CD4-positive, alpha-beta T cell treated with Interleukin-21 for 1 hour (primary cell): Measurements from ENCODE around the gene VASH1.

Source experiments
- DNase-seq: peaks from one replicate; pipeline ENCODE4 v3.0.0-alpha.2; 2020

VASH1 gene

DNA sequence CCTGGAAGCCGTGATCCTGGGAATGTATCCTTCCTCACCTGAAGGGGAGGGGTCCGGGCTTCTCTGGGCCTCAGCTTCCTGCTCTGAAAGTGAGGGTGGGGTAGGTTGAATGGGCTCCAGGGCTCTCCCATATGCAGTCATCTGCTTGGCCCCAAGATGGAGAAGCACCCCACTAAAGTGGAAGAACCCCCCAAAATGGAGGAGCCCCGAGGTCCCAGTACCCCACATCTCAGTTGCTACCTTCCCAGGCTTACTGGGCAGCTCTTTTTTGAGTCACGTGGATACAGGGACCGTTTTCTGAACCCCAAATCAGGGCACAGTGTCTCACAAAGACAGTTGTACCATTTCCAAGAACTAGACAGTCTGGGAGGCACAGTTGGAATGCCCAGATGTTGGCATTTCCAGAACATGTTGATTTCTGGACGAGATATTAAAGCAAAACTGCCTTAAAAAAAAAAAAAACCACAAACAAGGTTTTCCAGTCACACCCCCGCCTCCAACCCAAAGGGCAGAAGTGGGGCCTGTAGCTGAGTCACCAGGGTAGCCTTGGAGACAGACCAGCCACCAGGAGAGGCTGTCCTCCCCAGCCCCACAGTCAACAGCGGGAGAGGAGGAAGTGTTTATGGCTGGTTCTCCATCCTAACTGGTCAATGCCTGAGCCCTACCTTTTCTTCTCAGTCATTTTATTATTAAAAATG, 12.1 kb downstream of the VASH1 start:
- DNase-seq, result peak; percentile 28

DNA sequence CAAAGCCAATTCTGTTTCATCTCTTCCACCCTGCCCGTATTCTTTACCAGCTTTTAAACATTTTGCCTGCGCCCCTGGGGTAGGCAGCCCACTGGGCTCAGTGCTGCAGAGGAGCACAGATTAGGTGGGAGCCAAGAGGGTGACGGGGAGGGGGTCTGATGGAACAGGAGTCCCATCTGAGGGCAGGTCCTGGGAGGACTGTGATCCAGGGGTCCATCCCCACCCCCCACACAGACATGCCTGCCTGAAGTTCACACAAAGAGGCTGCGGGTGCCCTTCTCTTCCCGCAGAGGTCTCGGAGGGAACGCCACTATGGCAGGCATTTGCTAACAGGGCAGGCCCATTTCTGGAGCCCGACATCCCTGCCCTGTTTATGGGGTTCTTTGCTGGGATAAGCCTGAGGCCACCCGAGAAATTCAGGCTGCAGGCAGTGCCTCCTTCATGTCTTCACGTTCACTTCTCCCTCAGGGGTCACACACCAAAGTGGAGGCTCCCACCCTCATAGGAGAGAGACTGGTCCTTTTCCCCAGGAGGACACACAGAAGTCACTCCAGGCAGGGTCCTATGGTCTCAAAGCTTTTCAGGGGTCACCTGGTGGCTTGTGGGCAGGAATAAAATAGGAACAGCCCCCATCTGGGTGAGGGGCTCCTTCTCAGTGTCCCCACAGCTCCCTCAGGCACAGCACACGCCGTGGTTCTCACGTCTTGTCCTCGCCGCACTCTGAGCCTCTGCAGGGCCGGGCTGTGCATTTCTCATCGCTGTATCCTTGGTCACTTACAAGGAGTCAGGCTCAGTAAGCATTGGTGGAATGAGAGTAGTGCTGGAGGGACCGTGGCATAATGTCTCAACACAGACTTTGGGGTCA, 12.9 kb downstream of the VASH1 start:
- no peak for DNase-seq

DNA sequence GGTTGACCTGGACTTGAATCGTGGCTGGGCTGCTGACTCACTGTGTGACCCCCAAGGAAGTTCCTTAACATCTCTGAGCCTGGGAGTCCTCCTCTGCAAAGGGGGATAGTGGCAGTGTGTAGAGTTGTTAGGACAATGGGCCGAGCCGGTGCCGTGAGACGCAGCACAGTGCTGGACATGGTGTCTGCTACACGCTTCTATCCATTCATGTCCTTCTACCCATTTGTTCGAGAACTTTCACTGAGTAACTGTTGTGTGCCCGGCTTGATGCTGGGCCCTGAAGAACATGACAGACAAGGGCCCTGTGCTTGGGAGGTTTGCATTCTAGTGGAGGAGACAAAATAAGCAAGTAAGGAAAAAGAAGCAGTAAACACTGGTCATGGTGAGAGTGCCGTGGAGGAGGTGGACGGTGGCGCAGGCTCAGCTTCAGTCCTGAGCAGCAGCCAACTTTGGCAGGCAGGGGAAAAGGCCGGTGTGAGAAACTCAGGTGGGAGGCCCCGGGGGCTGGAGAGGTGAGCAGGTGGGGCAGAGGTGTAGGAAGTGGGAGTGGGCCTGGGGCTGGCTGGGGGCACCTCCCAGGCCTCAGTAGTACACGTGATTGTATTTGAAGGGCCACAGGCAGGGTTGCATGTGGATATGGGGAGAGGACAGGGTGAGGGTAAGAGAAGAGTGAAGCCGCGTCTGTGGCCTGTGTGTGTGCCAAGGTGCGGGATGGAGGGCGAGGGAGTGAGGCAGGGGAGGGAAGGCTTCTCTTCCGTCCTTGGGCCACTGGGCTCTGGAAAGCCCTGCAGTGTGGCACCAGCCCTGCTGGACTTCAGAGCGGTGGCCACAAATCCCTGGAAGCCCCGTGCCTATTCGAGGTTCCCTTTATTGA, 13.8 kb downstream of the VASH1 start:
- DNase-seq, result no peak

DNA sequence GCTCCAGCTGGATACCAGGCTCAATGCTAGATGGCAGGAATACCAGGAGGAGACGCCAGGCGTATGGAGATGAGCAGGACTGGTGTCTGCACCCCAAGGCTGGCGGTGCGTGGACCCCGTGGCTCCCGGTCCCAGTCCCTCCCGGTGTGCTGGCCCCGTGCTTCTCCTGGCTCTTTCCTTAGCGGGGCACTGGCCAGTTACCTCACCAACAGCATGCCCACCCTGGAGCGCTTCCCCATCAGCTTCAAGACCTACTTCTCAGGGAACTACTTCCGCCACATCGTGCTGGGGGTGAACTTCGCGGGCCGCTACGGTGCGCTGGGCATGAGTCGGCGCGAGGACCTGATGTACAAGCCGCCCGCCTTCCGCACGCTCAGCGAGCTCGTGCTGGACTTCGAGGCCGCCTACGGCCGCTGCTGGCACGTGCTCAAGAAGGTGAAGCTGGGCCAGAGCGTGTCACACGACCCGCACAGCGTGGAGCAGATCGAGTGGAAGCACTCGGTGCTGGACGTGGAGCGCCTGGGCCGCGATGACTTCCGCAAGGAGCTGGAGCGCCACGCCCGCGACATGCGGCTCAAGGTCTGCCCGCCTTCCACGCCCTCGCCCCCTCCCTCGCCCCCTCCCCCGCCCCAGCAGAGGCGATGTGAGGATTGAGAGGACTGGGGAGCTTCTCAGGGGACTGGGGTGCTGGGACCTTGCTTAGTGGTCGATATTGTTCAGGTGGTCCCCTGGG, 14.6 kb downstream of the VASH1 start:
- DNase-seq, result no peak

DNA sequence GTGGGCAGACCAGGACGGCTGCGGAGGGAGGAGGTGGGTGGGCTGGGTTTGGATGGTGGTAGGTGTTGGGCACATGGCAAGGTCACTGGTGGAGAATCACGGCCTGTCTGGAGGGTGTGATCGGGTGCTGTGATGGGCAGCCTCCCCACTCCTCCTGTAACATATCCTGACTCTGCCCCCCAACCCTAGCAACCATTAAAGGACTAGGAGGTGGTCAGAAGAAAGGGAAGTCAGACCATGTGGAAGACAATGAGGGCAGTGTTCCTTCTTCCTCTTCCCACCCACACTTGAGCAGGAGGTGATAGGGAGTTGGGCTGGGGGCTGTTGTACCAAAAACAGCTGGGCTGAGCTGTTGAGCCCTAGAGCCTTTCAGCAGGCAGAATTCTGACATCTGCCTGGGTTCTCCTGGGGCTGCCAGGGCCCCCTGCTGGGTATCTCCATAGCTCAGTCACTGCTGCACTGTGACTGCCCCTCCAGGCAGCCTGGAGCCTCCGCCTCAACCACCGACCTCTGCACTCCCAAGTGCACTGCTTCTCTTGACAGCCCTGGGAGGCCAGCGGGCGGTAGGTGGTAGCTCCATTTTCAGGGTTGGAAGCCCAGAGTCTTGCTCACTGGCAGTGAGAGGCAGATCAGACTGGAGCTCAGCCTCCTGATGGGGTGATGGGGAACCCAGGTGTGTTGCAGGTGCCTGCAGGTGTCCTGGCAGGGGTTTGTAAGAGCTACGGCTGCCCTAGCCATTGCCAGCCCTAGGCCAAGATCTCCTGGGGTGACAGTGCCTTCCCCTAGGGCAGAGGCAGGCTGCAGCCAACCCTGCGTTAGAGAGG, 15.4 kb downstream of the VASH1 start:
- no peak for DNase-seq

DNA sequence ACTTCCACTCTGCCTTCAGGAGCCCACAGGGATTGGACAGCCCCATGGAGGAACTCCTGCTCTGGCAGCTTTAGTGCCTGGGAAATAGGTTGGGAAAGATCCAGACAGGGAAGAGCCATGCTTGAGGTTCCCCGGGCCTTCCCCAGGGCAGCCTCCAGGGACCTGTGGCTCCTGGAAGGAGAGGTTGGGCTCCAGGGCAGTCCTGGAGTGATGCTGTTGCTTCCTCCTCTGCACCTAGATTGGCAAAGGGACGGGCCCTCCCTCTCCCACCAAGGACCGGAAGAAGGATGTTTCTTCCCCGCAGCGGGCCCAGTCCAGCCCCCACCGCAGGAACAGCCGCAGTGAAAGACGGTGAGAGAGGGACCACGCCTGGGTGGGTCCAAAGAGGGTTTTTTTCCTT, 16.5 kb downstream of the VASH1 start:
- no peak for DNase-seq

DNA sequence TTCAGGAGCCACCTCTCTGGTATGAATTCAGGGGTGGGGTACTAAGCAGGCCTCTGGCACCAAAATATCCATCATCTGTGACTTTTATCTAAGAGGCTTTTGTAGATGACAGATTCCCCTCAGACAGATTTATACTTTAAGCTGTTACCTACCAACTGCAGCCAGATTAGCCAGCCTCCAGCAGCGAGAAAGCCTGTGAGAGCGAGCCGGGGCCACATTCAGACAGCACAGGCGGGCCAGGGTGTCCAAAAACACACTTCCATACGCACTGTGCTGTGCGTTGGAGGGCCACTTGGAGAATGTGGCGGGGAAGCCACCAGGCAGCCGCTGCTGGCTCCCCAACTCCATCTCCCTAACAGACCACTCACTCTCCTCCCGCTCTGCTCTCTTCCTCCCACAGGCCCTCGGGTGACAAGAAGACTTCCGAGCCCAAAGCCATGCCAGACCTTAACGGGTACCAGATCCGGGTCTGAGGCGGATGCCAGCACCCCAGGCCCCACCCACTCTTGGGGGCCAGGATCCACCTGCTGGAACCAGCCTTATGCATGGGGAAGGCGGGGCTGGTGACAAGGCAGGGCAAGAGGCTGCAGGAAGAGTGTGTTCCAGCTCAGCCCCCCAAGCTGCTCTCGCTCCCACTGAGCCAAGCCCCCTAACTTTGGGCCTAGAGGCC, 17.4 kb downstream of the VASH1 start:
- no peak for DNase-seq

DNA sequence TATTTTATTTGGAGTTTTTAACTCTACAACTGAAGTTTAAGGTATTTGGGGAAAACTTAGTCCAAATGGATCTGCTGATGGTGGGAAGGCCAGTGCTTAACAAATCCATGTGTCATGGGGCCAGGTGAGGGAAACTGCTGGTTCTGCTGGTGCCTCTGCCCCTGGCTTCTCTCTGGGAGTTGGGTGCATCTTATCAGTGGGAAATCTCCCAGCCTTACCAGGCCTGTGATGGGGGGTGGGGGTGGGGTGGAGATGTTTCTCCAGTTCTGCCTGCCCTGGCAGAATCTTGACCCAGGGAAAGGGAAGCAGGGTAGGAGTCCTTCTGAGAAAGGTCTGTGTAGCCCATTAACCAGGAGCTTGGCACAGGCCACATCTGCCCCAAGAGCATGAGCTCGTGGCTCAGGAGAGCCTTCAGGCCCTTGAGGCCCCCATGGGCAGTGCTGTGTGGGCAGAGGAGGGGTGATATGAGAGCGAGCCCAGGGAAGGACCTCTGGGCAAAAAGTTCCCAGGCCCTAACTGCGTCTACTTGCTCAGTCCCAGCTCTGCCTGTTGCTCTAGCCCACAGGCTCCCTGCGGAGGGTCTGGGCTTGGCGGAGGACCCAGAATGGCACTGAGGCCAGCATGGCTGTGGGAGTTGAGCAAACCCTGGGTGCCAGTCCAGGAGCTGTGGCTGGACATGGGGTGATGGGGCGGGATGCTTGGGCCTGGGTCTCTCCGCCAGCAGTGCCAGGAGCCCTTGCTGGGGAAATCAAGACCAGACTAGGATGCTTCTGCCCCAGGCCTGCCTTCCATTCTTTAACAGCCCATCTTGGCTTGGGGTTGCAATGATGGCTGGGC, 18.2 kb downstream of the VASH1 start:
- DNase-seq, result no peak

DNA sequence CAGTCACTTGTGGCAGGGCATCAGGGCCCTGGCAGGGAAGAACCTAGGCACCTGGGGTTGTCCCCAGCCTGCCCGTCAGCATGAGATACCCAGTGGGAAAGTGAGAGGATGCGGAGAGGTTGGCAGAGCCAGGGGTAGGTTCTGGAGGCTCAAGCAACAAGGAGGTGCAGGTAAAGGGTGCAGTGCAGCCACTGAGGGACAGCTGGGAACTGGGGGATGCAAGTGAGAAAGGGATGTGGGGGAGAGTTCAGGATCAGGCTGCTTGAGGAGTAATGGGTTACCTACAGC, 18.7 kb downstream of the VASH1 start:
- DNase-seq, result no peak

DNA sequence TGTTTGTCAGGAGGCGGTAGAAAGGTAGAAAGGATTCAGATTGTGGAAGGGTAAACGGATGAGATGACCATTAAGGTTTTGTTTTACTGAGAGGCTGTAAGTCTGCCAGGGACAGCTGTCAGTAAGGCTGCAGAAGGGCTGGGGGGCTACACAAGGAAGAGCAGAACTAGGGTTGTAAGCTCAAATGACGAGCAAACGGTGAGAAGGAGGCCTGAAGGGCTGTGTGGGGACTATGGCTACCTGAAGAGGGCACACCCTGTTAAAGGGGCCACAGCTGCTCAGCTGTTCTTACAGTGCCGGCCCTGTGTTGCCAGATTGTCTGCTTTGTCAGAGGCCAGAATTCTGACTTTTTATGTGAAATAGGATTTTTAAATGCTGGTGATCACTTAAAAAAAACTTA, 19.1 kb downstream of the VASH1 start:
- no peak for DNase-seq

DNA sequence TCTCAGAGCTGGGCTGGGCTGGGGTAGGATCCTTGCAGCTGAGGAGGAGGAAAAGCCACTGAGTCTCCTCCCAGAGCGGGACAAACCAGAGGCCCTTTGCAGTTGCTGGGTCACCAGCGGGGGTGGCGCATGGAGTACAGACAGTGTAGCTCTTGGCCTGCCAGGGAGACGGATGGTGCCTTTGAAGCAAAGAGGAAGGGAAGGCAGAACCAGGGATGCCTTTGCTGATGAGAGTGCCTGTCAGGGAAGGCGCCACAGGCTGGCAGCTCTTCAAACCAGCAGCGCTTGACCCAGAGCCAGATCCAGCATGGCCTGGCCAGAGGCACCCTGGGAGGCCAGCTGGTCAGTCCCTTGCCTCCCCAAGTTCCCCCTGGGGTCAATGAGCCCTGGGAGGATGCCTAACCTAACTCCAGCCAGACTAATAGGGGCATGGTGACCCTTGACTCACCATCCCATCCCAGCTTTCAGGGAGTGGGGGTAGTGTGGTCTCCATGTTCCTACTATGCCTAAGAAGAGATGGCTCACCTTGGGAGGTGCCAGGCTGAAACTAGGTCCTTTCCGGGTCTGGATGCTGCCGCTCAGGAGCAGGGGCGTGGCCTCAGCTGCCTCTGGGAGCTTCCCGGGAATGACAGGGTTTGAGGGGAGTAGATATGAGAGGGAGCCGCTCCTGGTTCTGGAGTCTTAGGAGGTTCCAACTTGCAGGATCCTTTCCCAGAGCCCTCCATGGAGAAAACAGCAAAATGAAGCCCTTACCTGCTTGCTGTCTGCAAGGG, 19.8 kb downstream of the VASH1 start:
- no peak for DNase-seq

DNA sequence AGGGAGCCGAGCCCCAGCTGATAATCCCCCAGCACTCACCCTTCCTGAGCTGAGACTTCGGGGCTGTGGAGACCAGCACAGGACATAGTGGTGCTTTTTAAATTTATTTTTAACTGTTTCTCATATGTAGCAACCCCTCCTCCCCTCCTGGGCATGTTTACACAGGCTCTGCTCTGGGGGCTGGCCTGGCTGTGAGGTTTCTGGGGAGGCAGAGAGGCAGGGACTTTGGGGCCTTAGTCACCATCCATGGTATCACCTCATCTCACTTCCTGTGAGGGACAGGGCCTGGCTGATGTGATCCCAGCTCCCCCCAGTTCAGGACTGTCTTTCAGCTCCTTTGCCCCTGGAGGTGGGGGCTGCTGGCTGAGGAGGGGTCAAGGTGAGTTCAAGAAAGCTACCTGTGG, 20.4 kb downstream of the VASH1 start:
- DNase-seq, result no peak

DNA sequence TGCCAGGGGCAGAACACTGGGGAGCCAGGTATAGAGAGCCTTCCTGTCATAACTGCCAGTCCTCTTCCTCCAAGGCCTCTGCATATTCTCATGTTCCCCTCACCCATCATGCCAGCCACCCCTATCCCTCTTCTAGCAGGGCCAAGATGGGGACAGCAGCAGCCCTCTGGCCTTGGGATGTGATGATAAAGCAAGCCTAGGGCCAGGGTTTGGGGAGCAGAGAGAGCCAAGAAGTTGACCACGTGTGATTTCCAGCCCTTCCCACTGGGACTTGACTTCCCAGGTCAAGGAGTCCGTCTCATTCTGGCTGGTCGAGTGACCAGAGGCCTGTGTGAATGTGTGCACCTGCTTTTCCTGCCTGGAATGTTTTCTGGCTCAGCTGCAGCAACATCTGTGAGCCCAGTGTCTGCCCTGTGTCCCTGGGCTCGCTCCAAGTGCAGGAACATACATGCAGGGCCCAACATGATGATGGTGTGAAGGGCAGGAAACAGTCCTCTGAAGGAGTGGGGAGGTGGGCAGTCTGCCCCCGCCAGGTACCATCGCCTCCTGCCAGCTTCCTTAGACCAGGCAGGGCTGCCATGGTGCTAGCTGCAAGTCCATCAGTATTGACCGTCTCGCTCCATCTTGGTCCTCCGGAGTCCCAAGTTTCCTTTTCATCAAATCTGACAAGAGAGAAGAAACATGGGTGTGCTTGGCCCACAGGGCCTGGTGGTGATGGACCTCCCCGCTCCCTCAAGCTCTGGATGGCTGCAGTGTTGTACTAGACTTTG, 21.0 kb downstream of the VASH1 start:
- no peak for DNase-seq

DNA sequence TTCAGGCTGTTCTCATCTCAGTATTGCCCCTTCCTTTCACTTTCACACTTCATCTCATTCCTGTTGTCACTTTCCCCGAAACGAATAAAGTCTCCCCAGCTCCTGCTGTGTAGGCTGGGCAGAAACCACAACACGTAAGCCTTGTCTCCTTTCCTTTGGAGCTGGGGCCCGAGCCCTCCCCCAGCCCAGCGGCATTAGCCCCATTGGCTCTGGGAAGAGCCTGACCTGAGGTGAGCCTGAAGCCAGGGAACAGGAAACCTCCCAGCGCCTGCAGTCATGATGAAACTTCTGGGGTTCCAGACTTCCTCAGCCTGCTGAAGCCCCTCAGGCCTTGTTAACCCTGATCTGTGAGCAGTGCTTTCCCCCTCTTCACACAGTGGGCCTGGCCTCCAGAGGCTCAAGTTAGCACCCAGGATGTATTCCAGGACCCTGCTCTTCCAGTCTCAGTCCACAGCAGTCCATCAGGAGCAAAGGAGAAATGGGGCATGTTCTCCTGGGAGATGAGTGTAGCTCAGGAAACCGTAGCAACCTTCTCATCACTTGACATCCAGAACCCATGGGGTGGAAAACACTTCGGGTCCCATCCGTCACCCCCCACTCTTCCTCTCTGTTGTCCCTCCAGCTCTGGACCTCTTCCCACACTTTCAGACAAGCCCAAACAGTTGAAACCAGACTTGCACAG, 21.8 kb downstream of the VASH1 start:
- DNase-seq, result no peak

DNA sequence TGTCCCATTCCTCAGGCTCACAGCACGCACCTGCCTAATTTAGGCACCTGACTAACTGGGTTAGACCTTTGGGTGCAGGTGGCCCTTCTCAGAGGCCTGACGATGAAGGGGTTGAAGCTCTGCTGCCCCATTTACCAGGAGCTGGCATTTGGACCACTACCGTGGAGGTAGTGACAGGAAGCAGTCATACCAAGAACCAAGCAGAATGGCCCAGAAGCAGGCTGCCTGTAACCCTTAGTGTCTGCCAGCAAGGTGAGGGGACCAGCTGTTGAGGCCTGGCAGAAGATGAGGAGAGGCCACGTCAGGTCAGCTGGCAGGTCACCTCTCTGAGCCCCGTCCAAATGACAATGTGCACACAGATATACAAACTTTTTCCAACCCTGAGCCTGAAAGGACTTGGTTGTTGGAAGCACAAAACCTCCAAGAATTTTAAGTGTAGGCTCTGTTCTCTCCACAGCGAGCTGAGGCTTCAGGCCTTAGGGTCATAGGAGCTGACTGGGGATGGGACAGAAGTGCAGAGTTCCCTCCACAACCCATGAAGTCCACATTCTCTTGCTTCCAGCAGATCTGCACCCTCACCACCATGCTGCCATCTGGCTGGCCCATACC, 23.1 kb downstream of the VASH1 start:
- DNase-seq, result no peak

DNA sequence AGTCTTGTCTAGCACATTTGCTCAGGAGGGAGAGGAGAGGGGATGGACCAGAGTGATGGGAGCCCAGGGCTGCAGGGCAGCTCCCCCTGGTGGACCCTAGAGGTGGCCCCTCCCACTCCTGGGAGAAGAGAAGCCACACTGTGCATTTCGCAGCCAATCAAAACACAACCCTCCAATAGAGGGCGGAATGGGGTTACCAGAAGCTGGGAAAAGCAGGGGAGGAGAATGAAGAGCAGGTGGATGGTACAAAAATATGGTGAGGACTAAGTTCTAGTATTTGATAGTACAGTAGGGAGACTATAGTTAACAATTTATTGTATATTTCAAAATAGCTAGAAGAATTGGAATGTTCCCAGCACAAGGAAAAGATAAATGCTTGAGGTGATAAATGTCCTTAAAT, 23.6 kb downstream of the VASH1 start:
- peak; percentile 71 for DNase-seq

DNA sequence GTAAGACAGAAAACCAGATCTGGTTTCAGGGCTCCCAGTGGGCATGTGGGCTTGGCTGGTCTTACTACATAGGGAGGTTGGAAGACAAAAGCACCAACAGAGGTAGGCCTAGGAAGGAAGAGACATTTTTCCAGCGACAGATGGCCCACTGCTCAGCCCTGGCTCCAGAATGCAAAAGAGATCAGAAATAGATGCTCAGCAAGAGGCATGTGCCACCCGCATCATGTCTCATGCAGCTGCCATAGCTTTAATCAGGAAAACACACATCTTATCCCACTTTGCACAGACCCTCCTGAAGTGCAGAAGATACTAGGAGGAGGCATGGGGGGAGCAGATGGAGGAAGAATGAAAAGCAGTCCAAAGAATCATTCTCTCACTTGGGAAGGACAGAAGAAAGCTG, 25.3 kb downstream of the VASH1 start:
- no peak for DNase-seq

DNA sequence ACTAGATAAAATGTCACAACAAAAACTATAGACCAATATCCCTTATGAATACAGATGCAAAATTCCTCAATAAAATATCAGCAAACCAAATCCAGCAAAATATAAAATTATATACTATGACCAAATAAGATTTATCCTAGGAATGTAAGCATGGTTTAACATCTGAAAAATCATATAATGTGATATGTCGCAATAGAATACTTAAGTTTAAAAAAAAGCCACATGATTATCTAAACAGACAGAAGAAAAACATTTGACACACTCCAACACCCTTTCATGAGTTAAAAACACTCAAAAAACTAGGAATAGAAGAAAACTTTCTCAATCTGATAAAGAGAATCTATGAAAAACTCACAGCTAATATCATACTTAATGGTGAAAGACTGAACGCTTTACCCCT, 31.2 kb downstream of the VASH1 start:
- DNase-seq, result no peak
